HEK293 (cell line): ENCODE measurements around the gene C2orf66.

ENCODE experiments used
- GLIS1 ChIP-seq: fragments of 450-650 bp; formaldehyde crosslinking; IDR thresholded peaks from 2 replicates; pipeline ENCODE4 v1.5.1; 2016; ENCODE audit warnings: missing biosample characterization, missing genetic modification characterization
- KLF10 ChIP-seq: fragments of 450-650 bp; IDR thresholded peaks from 2 replicates; pipeline ENCODE4 v1.5.1; 2018; ENCODE audit warnings: missing biosample characterization, mild to moderate bottlenecking, missing genetic modification characterization
- MEIS1 ChIP-seq: sonication (generic); formaldehyde crosslinking; IDR thresholded peaks from 2 replicates; pipeline ENCODE4 v1.8.1; 2022; ENCODE audit warnings: missing genetic modification reagents, mild to moderate bottlenecking, borderline replicate concordance
- MYNN ChIP-seq: fragments of 450-650 bp; formaldehyde crosslinking; IDR thresholded peaks from 2 replicates; pipeline ENCODE4 v1.5.1; 2016; ENCODE audit warnings: missing biosample characterization, missing genetic modification characterization, borderline replicate concordance
- RBAK ChIP-seq: fragments of 450-650 bp; formaldehyde crosslinking; IDR thresholded peaks from 2 replicates; pipeline ENCODE4 v1.5.1; 2016; ENCODE audit warnings: missing biosample characterization, missing genetic modification characterization
- SP2 ChIP-seq: fragments of 450-650 bp; formaldehyde crosslinking; IDR thresholded peaks from 2 replicates; pipeline ENCODE4 v1.5.1; 2016; ENCODE audit warnings: missing biosample characterization, missing genetic modification characterization
- SP7 ChIP-seq: fragments of 450-650 bp; formaldehyde crosslinking; IDR thresholded peaks from 2 replicates; pipeline ENCODE4 v1.5.1; 2016; ENCODE audit warnings: missing biosample characterization, missing genetic modification characterization
- TSHZ1 ChIP-seq: fragments of 450-650 bp; formaldehyde crosslinking; IDR thresholded peaks from 2 replicates; pipeline ENCODE4 v1.5.1; 2016; ENCODE audit warnings: missing biosample characterization, missing genetic modification characterization, borderline replicate concordance
- YY1 ChIP-seq: fragments of 450-650 bp; formaldehyde crosslinking; IDR thresholded peaks from 2 replicates; pipeline ENCODE4 v1.5.1; 2018; ENCODE audit warnings: missing biosample characterization, missing genetic modification characterization
- ZBTB17 ChIP-seq: fragments of 450-650 bp; formaldehyde crosslinking; IDR thresholded peaks from 2 replicates; pipeline ENCODE4 v1.5.1; 2016; ENCODE audit warnings: missing biosample characterization, missing genetic modification characterization
- ZBTB48 ChIP-seq: fragments of 450-650 bp; formaldehyde crosslinking; IDR thresholded peaks from 2 replicates; pipeline ENCODE4 v1.5.1; 2016; ENCODE audit warnings: missing biosample characterization, missing genetic modification characterization
- ZNF133 ChIP-seq: fragments of 450-650 bp; formaldehyde crosslinking; IDR thresholded peaks from 2 replicates; pipeline ENCODE4 v1.5.1; 2016; ENCODE audit warnings: missing biosample characterization, missing genetic modification characterization
- ZNF175 ChIP-seq: fragments of 450-650 bp; formaldehyde crosslinking; IDR thresholded peaks from 2 replicates; pipeline ENCODE4 v1.5.1; 2016; ENCODE audit warnings: missing biosample characterization, missing genetic modification characterization
- ZNF223 ChIP-seq: fragments of 450-650 bp; formaldehyde crosslinking; IDR thresholded peaks from 2 replicates; pipeline ENCODE4 v1.5.1; 2016; ENCODE audit warnings: missing biosample characterization, missing genetic modification characterization
- ZNF302 ChIP-seq: fragments of 450-650 bp; formaldehyde crosslinking; IDR thresholded peaks from 2 replicates; pipeline ENCODE4 v1.5.1; 2016; ENCODE audit warnings: missing biosample characterization, missing genetic modification characterization, low read depth
- ZNF501 ChIP-seq: fragments of 450-650 bp; formaldehyde crosslinking; IDR thresholded peaks from 2 replicates; pipeline ENCODE4 v1.5.1; 2016; ENCODE audit warnings: missing biosample characterization, missing genetic modification characterization
- ZNF514 ChIP-seq: fragments of 450-650 bp; formaldehyde crosslinking; IDR thresholded peaks from 2 replicates; pipeline ENCODE4 v1.5.1; 2016; ENCODE audit warnings: missing biosample characterization, missing genetic modification characterization
- ZNF585B ChIP-seq: fragments of 450-650 bp; formaldehyde crosslinking; IDR thresholded peaks from 2 replicates; pipeline ENCODE4 v1.5.1; 2016; ENCODE audit warnings: missing biosample characterization, missing genetic modification characterization
- ZNF600 ChIP-seq: fragments of 450-650 bp; formaldehyde crosslinking; IDR thresholded peaks from 2 replicates; pipeline ENCODE4 v1.5.1; 2016; ENCODE audit warnings: missing biosample characterization, missing genetic modification characterization
- ZNF621 ChIP-seq: fragments of 450-650 bp; formaldehyde crosslinking; IDR thresholded peaks from 2 replicates; pipeline ENCODE4 v1.5.1; 2017; ENCODE audit warnings: missing biosample characterization, missing genetic modification characterization
- ZNF645 ChIP-seq: fragments of 450-650 bp; formaldehyde crosslinking; IDR thresholded peaks from 2 replicates; pipeline ENCODE4; 2016; ENCODE audit warnings: missing biosample characterization, missing genetic modification characterization
- ZNF701 ChIP-seq: fragments of 450-650 bp; formaldehyde crosslinking; IDR thresholded peaks from 2 replicates; pipeline ENCODE4 v1.5.1; 2016; ENCODE audit warnings: missing biosample characterization, missing genetic modification characterization
- ZSCAN23 ChIP-seq: fragments of 450-650 bp; formaldehyde crosslinking; IDR thresholded peaks from 2 replicates; pipeline ENCODE4 v1.5.1; 2016; ENCODE audit warnings: missing biosample characterization, missing genetic modification characterization
- TF ChIP-seq, protein P1 (sequence below): fragments of 450-650 bp; formaldehyde crosslinking; IDR thresholded peaks from 2 replicates; pipeline ENCODE4 v1.5.1; 2016; ENCODE audit warnings: missing biosample characterization, missing genetic modification characterization
- TF ChIP-seq, protein P2 (sequence below): fragments of 450-650 bp; formaldehyde crosslinking; IDR thresholded peaks from 2 replicates; pipeline ENCODE4 v1.5.1; 2017; ENCODE audit warnings: missing biosample characterization, missing genetic modification characterization
- TF ChIP-seq, protein P3 (sequence below): fragments of 450-650 bp; IDR thresholded peaks from 2 replicates; pipeline ENCODE4 v1.5.1; 2018; ENCODE audit warnings: missing biosample characterization, missing genetic modification characterization
- TF ChIP-seq, protein P4 (sequence below): fragments of 450-650 bp; formaldehyde crosslinking; IDR thresholded peaks from 2 replicates; pipeline ENCODE4 v1.5.1; 2016; ENCODE audit warnings: missing biosample characterization, missing genetic modification characterization, borderline replicate concordance

C2orf66 gene

GRCh38 chr2:196853301-196854087 is 44.3 kb upstream of the C2orf66 start (continued):
- TF ChIP-seq, protein P1, sequence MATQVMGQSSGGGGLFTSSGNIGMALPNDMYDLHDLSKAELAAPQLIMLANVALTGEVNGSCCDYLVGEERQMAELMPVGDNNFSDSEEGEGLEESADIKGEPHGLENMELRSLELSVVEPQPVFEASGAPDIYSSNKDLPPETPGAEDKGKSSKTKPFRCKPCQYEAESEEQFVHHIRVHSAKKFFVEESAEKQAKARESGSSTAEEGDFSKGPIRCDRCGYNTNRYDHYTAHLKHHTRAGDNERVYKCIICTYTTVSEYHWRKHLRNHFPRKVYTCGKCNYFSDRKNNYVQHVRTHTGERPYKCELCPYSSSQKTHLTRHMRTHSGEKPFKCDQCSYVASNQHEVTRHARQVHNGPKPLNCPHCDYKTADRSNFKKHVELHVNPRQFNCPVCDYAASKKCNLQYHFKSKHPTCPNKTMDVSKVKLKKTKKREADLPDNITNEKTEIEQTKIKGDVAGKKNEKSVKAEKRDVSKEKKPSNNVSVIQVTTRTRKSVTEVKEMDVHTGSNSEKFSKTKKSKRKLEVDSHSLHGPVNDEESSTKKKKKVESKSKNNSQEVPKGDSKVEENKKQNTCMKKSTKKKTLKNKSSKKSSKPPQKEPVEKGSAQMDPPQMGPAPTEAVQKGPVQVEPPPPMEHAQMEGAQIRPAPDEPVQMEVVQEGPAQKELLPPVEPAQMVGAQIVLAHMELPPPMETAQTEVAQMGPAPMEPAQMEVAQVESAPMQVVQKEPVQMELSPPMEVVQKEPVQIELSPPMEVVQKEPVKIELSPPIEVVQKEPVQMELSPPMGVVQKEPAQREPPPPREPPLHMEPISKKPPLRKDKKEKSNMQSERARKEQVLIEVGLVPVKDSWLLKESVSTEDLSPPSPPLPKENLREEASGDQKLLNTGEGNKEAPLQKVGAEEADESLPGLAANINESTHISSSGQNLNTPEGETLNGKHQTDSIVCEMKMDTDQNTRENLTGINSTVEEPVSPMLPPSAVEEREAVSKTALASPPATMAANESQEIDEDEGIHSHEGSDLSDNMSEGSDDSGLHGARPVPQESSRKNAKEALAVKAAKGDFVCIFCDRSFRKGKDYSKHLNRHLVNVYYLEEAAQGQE (tag by site-specific recombination), result no peak
- TF ChIP-seq ZNF701, result no peak
- TF ChIP-seq ZBTB17 (tag by site-specific recombination), result peak; percentile 74
- peak; percentile 71; the same call in 1 of the 2 replicates for TF ChIP-seq TSHZ1 (tag by site-specific recombination)
- no peak for TF ChIP-seq MYNN (tag by site-specific recombination)
- no peak for TF ChIP-seq ZNF175
- TF ChIP-seq GLIS1 (tag by site-specific recombination), result no peak
- no peak for TF ChIP-seq ZNF645
- TF ChIP-seq ZNF621, result no peak
- TF ChIP-seq MEIS1 (CRISPR knock-in tag), result no peak
- TF ChIP-seq ZNF133, result peak; percentile 59; the same call in 1 of the 2 replicates
- no peak for TF ChIP-seq ZNF302 (tag by site-specific recombination)
- TF ChIP-seq ZNF585B (tag by site-specific recombination), result no peak
- TF ChIP-seq RBAK (tag by site-specific recombination), result no peak
- no peak for TF ChIP-seq ZBTB48
- TF ChIP-seq YY1 (tag by site-specific recombination), result peak; percentile 15; the same call in 1 of the 2 replicates
- TF ChIP-seq, protein P2, sequence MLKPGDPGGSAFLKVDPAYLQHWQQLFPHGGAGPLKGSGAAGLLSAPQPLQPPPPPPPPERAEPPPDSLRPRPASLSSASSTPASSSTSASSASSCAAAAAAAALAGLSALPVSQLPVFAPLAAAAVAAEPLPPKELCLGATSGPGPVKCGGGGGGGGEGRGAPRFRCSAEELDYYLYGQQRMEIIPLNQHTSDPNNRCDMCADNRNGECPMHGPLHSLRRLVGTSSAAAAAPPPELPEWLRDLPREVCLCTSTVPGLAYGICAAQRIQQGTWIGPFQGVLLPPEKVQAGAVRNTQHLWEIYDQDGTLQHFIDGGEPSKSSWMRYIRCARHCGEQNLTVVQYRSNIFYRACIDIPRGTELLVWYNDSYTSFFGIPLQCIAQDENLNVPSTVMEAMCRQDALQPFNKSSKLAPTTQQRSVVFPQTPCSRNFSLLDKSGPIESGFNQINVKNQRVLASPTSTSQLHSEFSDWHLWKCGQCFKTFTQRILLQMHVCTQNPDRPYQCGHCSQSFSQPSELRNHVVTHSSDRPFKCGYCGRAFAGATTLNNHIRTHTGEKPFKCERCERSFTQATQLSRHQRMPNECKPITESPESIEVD (tag by site-specific recombination), result peak; percentile 98
- no peak for TF ChIP-seq ZNF600
- TF ChIP-seq ZNF501 (tag by site-specific recombination), result peak; percentile 80; the same call in 1 of the 2 replicates
- TF ChIP-seq, protein P3, sequence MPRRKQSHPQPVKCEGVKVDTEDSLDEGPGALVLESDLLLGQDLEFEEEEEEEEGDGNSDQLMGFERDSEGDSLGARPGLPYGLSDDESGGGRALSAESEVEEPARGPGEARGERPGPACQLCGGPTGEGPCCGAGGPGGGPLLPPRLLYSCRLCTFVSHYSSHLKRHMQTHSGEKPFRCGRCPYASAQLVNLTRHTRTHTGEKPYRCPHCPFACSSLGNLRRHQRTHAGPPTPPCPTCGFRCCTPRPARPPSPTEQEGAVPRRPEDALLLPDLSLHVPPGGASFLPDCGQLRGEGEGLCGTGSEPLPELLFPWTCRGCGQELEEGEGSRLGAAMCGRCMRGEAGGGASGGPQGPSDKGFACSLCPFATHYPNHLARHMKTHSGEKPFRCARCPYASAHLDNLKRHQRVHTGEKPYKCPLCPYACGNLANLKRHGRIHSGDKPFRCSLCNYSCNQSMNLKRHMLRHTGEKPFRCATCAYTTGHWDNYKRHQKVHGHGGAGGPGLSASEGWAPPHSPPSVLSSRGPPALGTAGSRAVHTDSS (tag by site-specific recombination), result peak; percentile 21; the same call in 1 of the 2 replicates
- peak; percentile 77 for TF ChIP-seq SP7 (tag by site-specific recombination)
- TF ChIP-seq, protein P4, sequence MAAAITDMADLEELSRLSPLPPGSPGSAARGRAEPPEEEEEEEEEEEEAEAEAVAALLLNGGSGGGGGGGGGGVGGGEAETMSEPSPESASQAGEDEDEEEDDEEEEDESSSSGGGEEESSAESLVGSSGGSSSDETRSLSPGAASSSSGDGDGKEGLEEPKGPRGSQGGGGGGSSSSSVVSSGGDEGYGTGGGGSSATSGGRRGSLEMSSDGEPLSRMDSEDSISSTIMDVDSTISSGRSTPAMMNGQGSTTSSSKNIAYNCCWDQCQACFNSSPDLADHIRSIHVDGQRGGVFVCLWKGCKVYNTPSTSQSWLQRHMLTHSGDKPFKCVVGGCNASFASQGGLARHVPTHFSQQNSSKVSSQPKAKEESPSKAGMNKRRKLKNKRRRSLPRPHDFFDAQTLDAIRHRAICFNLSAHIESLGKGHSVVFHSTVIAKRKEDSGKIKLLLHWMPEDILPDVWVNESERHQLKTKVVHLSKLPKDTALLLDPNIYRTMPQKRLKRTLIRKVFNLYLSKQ (tag by site-specific recombination), result no peak
- TF ChIP-seq ZSCAN23, result no peak
- TF ChIP-seq KLF10 (tag by site-specific recombination), result peak; percentile 68
- TF ChIP-seq ZNF514 (tag by site-specific recombination), result no peak
- no peak for TF ChIP-seq SP2 (tag by site-specific recombination)
- no peak for TF ChIP-seq ZNF223 (tag by site-specific recombination)
